Esophagus (tissue), 2 donors: ENCODE data around the gene RPAP3. TPM values are rescaled to one million over a fixed set of nuclear protein-coding genes. Genes with fewer than 3 reads are reported as not detected.

Experiments used
- H3K27ac ChIP-seq, 2 donors: one replicate each; pipeline ENCODE4 v1.5.1; 2013; ENCODE audit warnings: low read depth in 2 of 2, mild to moderate bottlenecking in 2 of 2, inconsistent platforms in 1 of 2, low read length in 1 of 2, moderate library complexity in 1 of 2
- H3K27me3 ChIP-seq, 2 donors: one replicate each; pipeline ENCODE4 v1.6.1; 2013; ENCODE audit warnings: low read length in 2 of 2, control low read depth in 1 of 2, mild to moderate bottlenecking in 1 of 2; ENCODE audit not compliant: insufficient read depth in 2 of 2, control insufficient read depth in 1 of 2
- H3K36me3 ChIP-seq, 2 donors: one replicate each; pipeline ENCODE4 v1.6.1; 2013; ENCODE audit warnings: low read length in 1 of 2; ENCODE audit not compliant: control insufficient read depth in 2 of 2, insufficient read depth in 2 of 2
- H3K4me1 ChIP-seq, 2 donors: one replicate each; pipeline ENCODE4 v1.6.1; 2013; ENCODE audit warnings: low read length in 1 of 2; ENCODE audit not compliant: control insufficient read depth in 2 of 2, insufficient read depth in 2 of 2
- H3K4me3 ChIP-seq, 2 donors: one replicate each; pipeline ENCODE4 v1.5.1; 2013; ENCODE audit warnings: low read length in 2 of 2, mild to moderate bottlenecking in 2 of 2, low read depth in 1 of 2, moderate library complexity in 1 of 2
- H3K9me3 ChIP-seq, 2 donors: one replicate each; pipeline ENCODE4 v1.6.1; 2013; ENCODE audit warnings: mild to moderate bottlenecking in 2 of 2, low read depth in 1 of 2, low read length in 1 of 2, moderate library complexity in 1 of 2; ENCODE audit not compliant: control insufficient read depth in 2 of 2, insufficient read depth in 1 of 2
- WGBS, 2 donors: extraction: QIAGEN DNeasy Blood & Tissue Kit; methylation state at CpG; one replicate each; pipeline ENCODE4 v1.1.7; 2013; 5-methylcytosine and 5-hydroxymethylcytosine counted together
- polyA plus RNA-seq, 2 donors: library from polyadenylated mRNA; stranded (reverse); fragments of 200-250 nt; gene quantifications; one replicate each; pipeline ENCODE4 v1.2.3, GENCODE V29; 2013
- donor health status: healthy with polysubstance abuse.
- donor health status: Bipolar disorder and iron deficiency.

Gene RPAP3
- polyA plus RNA-seq, 2 donors: 5.3 to 11.6 TPM

- WGBS, 2 donors: 55 to 61% methylated on average over 4 of the region's 4 CpGs
Observed at GRCh38 chr12:47736216-47736615, 30.4 kb upstream of the RPAP3 start.

GRCh38 chr12:47735649-47736048 is 29.8 kb upstream of the RPAP3 start:
- H3K27me3 ChIP-seq: no peaks in the 10 kb centered on the region
- WGBS, 2 donors: 63 to 74% methylated on average over 11 of the region's 11 CpGs
- H3K36me3 ChIP-seq: no peaks in the 10 kb centered on the region
- H3K9me3 ChIP-seq: no peaks in the 10 kb centered on the region
- H3K4me1 ChIP-seq: peaks cover 21 to 28% of the 10 kb centered on the region in 2 donors
- H3K27ac ChIP-seq: peak overlapping the region; percentile 77 to 84
- H3K4me3 ChIP-seq: no peak overlapping the region

More at GRCh38 chr12:47736216-47736615, 30.4 kb upstream of the RPAP3 start:
- peak overlapping the region; percentile 77 to 84 for H3K27ac ChIP-seq
- no peaks in the 10 kb centered on the region for H3K9me3 ChIP-seq
- peaks cover 21 to 31% of the 10 kb centered on the region in 2 donors for H3K4me1 ChIP-seq
- no peaks in the 10 kb centered on the region for H3K36me3 ChIP-seq
- no peak overlapping the region for H3K4me3 ChIP-seq
- no peaks in the 10 kb centered on the region for H3K27me3 ChIP-seq

GRCh38 chr12:47734725-47735480 is 29.1 kb upstream of the RPAP3 start:
- H3K36me3 ChIP-seq: no peaks in the 10 kb centered on the region
- 76 to 77% methylated on average over 12 of the region's 12 CpGs for WGBS, 2 donors
- H3K27ac ChIP-seq: peak overlapping the region; percentile 9 to 74
- peaks cover 17 to 28% of the 10 kb centered on the region in 2 donors for H3K4me1 ChIP-seq
- H3K27me3 ChIP-seq: no peaks in the 10 kb centered on the region
- no peak overlapping the region for H3K4me3 ChIP-seq
- H3K9me3 ChIP-seq: no peaks in the 10 kb centered on the region

GRCh38 chr12:47733142-47733541 is 27.3 kb upstream of the RPAP3 start:
- 54 to 61% methylated on average over 4 of the region's 4 CpGs for whole genome bisulfite sequencing, 2 donors

GRCh38 chr12:47732504-47732903 is 26.7 kb upstream of the RPAP3 start:
- Histone ChIP-seq H3K27me3 (no peaks in the 10 kb centered on the region), H3K36me3 (no peaks in the 10 kb centered on the region), H3K4me1 (peaks cover 12 to 33% of the 10 kb centered on the region in 2 donors), H3K27ac (no peak overlapping the region), H3K9me3 (no peaks in the 10 kb centered on the region), H3K4me3 (no peak overlapping the region)
- 79 to 85% methylated on average over 2 of the region's 2 CpGs for WGBS, 2 donors

More at GRCh38 chr12:47733142-47733541, 27.3 kb upstream of the RPAP3 start:
- Histone ChIP-seq H3K9me3 (no peaks in the 10 kb centered on the region), H3K4me1 (peaks cover 15 to 33% of the 10 kb centered on the region in 2 donors), H3K4me3 (no peak overlapping the region), H3K27me3 (no peaks in the 10 kb centered on the region), H3K36me3 (no peaks in the 10 kb centered on the region), H3K27ac (peak overlapping the region in 1 of 2 donors; percentile 48)

- 61 to 62% methylated on average over 5 of the region's 5 CpGs for WGBS, 2 donors
- Histone ChIP-seq H3K4me1 (peaks cover 12 to 35% of the 10 kb centered on the region in 2 donors), H3K27me3 (no peaks in the 10 kb centered on the region), H3K4me3 (no peak overlapping the region), H3K9me3 (no peaks in the 10 kb centered on the region), H3K36me3 (no peaks in the 10 kb centered on the region), H3K27ac (no peak overlapping the region)
Observed at GRCh38 chr12:47731723-47732122, 25.9 kb upstream of the RPAP3 start.

- Histone ChIP-seq H3K9me3 (no peaks in the 10 kb centered on the region), H3K4me3 (no peak overlapping the region), H3K4me1 (peaks cover 10 to 25% of the 10 kb centered on the region in 2 donors), H3K27ac (no peak overlapping the region), H3K27me3 (no peaks in the 10 kb centered on the region), H3K36me3 (no peaks in the 10 kb centered on the region)
- WGBS, 2 donors: 67% methylated on average over 8 of the region's 8 CpGs
Observed at GRCh38 chr12:47730341-47730744, 24.5 kb upstream of the RPAP3 start.

- peaks cover 3 to 17% of the 10 kb centered on the region in 2 donors for H3K4me1 ChIP-seq
- H3K36me3 ChIP-seq: no peaks in the 10 kb centered on the region
- no peaks in the 10 kb centered on the region for H3K27me3 ChIP-seq
- H3K9me3 ChIP-seq: no peaks in the 10 kb centered on the region
- WGBS, 2 donors: 56 to 57% methylated on average over 3 of the region's 3 CpGs
- no peak overlapping the region for H3K4me3 ChIP-seq
- no peak overlapping the region for H3K27ac ChIP-seq
Observed at GRCh38 chr12:47729233-47729632, 23.4 kb upstream of the RPAP3 start.

- Histone ChIP-seq H3K36me3 (no peaks in the 10 kb centered on the region), H3K4me1 (peaks cover 3 to 17% of the 10 kb centered on the region in 2 donors), H3K9me3 (no peaks in the 10 kb centered on the region), H3K27ac (peak overlapping the region; percentile 73 to 90), H3K27me3 (no peaks in the 10 kb centered on the region), H3K4me3 (no peak overlapping the region)
- WGBS, 2 donors: 46 to 54% methylated on average over 5 of the region's 5 CpGs
Observed at GRCh38 chr12:47725893-47726292, 20.1 kb upstream of the RPAP3 start.
